GM20000 (cell line): ENCODE measurements around the gene CPXM2.

Experiments
- DNase-seq: peaks from one replicate; pipeline ENCODE4 v3.0.0; 2012; ENCODE audit warnings: low spot score
- TF ChIP-seq, protein P1 (sequence below): IDR thresholded peaks from 2 replicates; pipeline ENCODE4 v1.5.1; 2012; ENCODE audit warnings: mild to moderate bottlenecking, control low read depth; ENCODE audit errors: extremely low read depth, missing control alignments

CPXM2 gene

GRCh38 chr10:123870260-123870659 is 21.3 kb downstream of the CPXM2 start:
- TF ChIP-seq, protein P1, sequence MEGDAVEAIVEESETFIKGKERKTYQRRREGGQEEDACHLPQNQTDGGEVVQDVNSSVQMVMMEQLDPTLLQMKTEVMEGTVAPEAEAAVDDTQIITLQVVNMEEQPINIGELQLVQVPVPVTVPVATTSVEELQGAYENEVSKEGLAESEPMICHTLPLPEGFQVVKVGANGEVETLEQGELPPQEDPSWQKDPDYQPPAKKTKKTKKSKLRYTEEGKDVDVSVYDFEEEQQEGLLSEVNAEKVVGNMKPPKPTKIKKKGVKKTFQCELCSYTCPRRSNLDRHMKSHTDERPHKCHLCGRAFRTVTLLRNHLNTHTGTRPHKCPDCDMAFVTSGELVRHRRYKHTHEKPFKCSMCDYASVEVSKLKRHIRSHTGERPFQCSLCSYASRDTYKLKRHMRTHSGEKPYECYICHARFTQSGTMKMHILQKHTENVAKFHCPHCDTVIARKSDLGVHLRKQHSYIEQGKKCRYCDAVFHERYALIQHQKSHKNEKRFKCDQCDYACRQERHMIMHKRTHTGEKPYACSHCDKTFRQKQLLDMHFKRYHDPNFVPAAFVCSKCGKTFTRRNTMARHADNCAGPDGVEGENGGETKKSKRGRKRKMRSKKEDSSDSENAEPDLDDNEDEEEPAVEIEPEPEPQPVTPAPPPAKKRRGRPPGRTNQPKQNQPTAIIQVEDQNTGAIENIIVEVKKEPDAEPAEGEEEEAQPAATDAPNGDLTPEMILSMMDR: no peak
- no peak for DNase-seq

DNA sequence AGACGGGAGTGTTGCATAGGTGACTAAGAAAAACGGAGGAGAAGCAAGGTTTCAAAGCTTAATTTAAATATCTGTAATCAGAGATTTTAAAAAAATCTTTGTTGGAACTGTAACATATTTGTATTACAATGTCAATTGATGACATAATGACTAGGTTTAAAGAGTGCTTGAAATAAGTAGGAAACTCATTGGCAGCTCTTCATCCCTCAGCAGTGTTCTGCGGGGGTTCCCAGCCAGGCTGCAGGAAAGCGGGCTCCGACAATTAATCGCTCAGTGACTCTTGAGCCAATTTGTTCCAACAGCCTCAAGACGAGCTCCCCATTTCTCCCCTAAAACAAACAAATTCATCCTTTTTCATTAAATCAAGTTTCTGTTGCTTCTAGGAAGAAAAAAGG is 22.6 kb downstream of the CPXM2 start:
- TF ChIP-seq, protein P1: no peak
- no peak for DNase-seq

GRCh38 chr10:123868038-123869019 is 23.3 kb downstream of the CPXM2 start:
- DNase-seq: no peak
- TF ChIP-seq, protein P1: no peak

DNA sequence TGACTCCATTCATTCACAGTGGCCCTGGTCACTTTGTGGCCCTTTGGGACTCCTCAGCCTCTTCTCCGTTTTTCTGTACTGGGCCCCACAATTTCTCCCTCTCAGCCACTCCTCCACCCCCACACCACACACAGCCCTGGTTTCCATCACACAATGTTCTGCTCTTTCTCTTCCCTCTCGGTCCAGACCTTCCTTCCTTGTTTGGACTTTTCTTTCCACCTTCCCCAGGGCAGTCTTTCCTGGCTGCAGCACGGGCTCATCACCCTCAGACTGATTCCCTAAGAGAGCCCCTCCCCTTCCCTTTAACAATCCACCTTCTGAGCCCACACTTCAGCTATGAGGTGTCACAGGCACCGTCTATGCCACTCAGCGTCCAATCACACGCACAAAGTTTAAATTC is 25.7 kb downstream of the CPXM2 start:
- no peak for DNase-seq
- TF ChIP-seq, protein P1: no peak

DNA sequence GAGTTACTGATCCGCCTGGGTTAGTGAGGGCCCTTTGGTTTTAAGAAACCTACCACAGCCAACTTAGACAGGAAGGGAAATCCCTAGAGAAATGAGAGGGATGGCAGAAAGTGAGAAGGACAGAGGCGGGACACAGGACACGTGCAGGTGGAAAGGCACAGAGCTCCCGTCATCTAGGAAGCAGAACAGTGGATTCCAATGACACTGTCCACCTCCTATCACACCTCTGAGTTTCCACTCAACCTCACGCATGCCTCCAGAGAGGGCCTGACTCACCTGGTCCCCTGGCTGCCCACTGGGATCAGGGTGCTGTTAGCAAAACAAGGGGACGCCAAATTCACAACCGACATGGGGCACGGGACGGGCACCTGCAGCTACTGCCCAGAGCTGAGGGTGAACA is 26.3 kb downstream of the CPXM2 start:
- no peak for DNase-seq
- TF ChIP-seq, protein P1: no peak

DNA sequence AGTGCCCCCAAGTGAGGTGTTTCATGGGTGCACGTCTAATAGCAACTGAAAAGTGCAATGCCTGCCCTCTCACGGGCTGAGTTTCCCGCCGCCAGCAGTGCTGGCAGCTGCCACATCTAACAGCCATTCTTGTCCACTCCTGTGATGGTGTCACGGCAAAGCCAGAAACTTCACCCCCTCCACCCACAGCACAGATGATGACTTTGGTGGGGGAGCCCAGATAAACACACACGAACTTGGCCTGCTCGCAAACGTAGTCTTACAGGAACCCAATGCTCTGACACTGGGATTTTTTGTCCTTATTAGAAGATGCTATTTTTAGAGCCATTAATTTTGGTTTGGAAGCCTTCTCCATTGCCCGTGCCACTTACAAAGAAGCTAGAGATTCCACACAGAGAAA is 26.7 kb downstream of the CPXM2 start:
- no peak for DNase-seq
- TF ChIP-seq, protein P1: no peak

DNA sequence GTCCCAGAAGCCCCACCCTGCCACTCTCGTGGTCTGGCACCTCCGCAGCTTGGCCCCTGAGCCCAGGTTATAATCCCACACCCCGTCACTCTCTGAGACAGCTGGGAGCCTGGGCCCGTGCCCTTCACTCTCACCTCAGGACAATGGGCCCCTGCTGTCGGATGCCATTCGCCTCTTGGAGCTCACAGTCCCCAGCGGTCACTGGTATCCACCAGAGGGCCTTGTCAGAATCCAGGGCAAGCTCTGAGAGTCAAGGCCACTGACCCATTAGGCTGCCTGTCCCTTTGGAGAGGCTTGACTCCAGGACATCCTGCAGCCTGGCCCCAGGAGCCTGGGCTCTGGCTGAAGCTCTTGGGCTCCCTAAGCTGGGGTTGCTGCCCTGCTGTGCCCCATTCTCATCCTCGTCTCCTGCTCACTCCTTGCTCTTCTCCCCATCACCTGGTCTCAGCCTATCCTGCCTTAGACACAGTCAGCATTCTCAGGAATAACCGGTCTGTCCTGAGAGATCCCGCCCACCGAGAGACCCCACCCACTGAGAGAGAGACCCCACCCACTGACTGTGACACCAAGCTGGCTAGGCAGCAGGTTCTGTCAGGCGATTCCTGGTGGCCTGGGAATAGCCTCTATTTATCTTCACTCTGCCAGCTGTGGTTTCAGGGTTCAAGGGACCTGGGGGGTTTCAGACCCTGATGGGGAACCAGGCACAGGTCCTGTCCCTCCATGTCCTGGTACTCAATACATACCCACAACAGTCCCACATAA is 27.7 kb downstream of the CPXM2 start:
- DNase-seq: no peak
- TF ChIP-seq, protein P1: no peak
